ENCODE results near the gene TMED5.

Gene TMED5

DNA sequence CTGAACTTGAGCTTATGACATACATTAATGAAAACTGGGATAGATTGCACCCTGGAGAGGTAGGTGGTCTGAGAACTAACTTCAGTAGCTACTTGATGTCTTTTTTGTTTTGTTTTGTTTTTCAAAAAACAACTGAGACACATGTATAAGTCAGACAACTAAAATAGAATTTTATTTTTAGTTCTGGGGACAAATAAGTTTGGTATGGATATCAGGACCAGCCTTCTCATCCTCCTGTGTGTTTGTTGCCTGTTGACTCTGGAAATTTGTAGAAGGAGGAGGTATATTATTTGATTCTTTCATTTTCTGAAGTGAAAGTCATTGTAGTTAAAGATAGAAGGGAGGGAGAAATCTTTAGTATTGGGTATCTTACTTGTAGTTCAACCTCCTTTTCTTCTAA, 59.6 kb downstream of the TMED5 start:
- DNase-seq = no peak

DNA sequence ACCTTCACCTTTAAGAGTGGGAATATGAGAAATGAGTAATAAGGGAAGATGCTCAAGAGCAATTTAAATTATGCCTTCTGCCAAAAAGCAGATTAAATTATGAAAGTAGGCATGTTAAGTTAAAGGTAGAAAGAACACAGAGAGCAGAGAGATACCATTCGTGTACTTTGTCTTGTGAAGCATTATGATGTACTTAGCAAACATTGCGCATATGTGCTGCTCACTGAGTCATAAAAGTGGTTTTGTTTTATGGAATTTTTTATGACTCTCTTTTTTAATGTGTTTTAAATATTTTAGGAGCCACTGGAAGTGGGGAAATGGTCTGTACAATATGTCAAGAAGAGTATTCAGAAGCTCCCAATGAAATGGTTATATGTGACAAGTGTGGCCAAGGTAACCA, 65.8 kb downstream of the TMED5 start:
- DNase-seq = no peak

DNA sequence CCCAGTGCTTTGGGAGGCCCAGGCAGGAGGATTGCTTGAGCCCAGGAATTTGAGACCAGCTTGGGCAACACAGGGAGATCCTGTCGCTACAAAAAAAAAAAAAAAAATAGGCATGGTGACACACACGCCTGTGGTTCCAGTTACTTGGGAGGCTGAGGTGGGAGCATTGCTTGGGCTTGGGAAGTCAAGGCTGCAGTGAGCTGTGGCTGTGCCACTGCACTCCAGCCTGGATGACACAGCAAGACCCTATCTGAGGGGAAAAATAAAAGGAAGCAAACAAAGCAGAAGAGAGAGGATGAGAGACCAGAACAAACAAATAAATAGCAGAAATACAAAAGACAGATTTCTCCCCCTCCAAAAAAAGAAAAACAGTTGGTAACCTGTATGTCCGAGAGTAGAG, 67.1 kb downstream of the TMED5 start:
- no peak for DNase-seq

DNA sequence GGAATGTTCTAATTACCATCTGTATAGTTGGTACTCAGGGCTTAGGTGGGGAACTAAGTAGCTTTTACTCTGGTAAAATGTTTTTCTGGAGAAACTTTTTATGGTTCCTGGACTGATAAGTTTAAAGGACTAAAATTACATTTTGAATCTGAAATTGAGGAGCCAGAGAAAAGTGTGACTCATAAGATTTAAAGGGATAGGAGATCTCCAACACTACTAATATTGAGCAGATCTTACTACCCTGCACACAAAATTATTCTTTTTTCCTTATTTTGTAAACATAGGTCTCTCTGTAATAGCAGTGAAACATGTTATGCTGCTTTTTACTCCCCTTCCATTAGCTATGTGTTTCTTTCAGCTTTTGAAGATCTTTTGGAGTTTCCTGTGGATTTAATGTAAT, 68.7 kb downstream of the TMED5 start:
- no peak for DNase-seq

DNA sequence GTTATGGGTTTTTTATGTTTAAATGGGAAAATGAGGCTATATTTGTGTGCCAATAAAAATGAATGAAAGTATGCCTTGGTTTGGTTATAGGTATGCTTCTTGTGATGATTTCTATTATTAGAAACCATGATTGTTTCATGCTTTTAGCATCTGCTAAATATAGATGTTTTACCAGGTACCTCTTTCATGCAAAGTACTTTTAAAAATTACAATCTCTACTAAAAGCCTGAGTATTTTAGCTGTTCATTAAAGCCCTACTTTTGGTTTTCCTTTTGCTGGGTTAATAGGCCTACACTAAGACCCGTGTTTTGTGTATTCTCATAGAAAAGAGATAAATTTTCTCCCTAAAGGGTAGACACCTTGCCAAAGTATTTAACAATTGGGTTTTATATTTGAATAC, 69.1 kb downstream of the TMED5 start:
- no peak for DNase-seq

DNA sequence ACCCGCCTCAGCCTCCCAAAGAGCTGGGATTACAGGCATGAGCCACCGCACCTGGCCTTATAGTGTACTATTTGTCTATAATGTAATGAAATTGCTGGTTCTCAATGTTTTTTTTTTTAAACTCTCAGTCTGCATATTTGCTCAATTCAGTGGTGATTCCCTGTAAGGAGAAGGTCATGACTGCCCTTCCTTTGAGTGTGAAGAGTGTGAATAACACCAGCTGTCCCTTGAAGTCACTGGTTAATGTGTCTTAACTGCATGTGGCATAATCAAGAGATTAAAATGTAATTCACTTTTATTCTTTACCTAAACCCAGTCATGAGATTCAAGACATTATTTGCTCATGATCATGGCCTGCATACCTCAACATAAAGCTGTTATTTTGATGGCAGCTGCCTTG, 70.6 kb downstream of the TMED5 start:
- DNase-seq = no peak

DNA sequence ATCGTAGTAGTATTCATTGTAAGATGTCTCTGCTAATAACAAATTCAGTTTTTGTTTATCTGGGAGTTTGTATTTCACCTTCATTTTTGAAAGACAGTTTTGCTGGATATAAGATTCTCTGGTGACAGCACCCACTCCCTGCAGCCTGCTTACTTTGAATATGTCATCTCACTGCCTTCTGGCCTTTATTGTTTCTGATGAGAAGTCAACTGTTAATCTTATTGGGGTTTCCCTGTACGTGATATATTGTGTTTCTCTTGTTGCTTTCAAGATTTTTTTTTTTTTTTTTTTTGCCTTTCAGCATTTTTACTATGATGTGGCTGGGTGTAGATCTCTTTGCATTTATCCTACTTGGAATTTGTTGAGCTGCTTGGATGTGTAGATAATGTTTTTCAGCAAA, 71.9 kb downstream of the TMED5 start:
- DNase-seq = peak; percentile 22

DNA sequence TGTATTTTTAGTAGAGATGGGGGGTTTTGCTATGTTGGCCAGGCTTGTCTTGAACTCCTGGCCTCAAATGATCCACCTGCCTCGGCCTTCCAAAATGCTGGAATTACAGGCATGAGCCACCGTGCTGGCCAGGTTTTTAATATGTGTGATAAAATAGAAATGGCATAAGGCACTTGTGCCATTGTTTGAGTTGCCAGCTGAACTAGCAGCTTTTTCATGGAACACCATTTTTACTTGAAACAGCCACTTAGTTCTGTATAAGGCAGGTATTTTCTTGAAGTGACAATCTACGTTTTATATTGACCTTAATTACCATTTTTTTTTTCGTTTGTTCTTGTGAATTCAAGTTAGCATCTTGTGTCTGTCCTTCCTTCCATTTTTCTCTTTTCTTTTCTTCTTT, 72.8 kb downstream of the TMED5 start:
- DNase-seq = no peak

DNA sequence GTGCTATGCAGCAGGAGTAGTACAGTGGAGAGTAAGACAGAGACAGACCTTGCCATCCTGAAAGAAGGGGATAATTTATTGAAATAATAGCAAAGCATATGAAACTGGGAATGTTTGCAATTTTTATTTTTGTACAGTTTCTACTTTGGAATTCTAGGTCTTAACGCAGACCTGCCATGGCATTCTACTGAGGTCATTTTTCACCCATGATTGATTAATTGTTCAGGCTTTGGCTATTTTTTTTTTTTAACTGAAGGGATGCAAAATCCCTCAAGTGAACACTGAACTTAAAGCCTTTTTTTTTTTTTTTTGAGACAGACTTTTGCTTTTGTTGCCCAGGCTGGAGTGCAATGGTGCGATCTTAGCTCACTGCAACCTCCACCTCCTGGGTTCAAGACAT, 74.0 kb downstream of the TMED5 start:
- no peak for DNase-seq

DNA sequence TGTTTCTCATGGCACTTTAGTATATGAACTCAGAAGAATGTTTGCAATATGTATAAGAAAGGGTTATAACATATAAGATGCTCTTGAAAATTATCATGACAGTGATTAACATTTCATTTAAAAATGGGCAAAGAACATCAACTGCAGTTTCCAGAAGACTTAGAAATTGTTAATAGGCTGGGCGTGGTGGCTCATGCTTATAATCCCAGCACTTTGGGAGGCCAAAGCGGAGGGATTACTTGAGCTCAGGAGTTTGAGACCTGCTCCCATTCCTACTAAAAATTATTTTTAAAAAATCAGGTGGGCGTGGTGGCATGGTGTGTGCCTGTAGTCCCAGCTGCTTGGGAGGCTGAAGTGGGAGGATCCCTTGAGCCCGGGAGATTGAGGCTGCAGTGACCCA, 78.1 kb downstream of the TMED5 start:
- DNase-seq = no peak
